NCI-H2227 (cell line): ENCODE results near the gene WEE2.

Source experiments
- DNase-seq: peaks from one replicate; lab custom pipeline; 2025; ENCODE audit not compliant: unreplicated experiment; lab: John Stamatoyannopoulos, UW

WEE2 gene

GRCh38 chr7:141708351-141708750, at the start of gene WEE2:
Gene WEE2 (plus strand): TSS chr7:141708353. CDS start chr7:141708759, 406 bp downstream.
- no peak for DNase-seq

GRCh38 chr7:141659501-141659900, 48.7 kb upstream of the WEE2 start:
- DNase-seq = no peak

GRCh38 chr7:141660259-141660658, 47.9 kb upstream of the WEE2 start:
- no peak for DNase-seq

GRCh38 chr7:141663081-141663849, 44.9 kb upstream of the WEE2 start:
- no peak for DNase-seq

GRCh38 chr7:141664450-141664849, 43.7 kb upstream of the WEE2 start:
- no peak for DNase-seq

GRCh38 chr7:141665208-141666035, 42.7 kb upstream of the WEE2 start:
- DNase-seq = no peak

- no peak for DNase-seq
These were observed 42.1 kb upstream of the WEE2 start for GRCh38 chr7:141666071-141666470.

GRCh38 chr7:141668853-141669252, 39.3 kb upstream of the WEE2 start:
- DNase-seq = no peak

- no peak for DNase-seq
These were observed 36.3 kb upstream of the WEE2 start for GRCh38 chr7:141671705-141672496.

GRCh38 chr7:141673346-141673745, 34.8 kb upstream of the WEE2 start:
- no peak for DNase-seq

- no peak for DNase-seq
These were observed 33.9 kb upstream of the WEE2 start for GRCh38 chr7:141674171-141674671.

GRCh38 chr7:141674702-141675101, 33.5 kb upstream of the WEE2 start:
- no peak for DNase-seq

- DNase-seq = no peak
These were observed 32.5 kb upstream of the WEE2 start for GRCh38 chr7:141675436-141676215.

GRCh38 chr7:141676618-141677017, 31.5 kb upstream of the WEE2 start:
- no peak for DNase-seq

- DNase-seq = no peak
These were observed 29.1 kb upstream of the WEE2 start for GRCh38 chr7:141679014-141679413.

- DNase-seq = no peak
These were observed 22.7 kb upstream of the WEE2 start for GRCh38 chr7:141685285-141686023.

- DNase-seq = no peak
These were observed 22.1 kb upstream of the WEE2 start for GRCh38 chr7:141686074-141686473.

- no peak for DNase-seq
These were observed 21.5 kb upstream of the WEE2 start for GRCh38 chr7:141686670-141687069.

GRCh38 chr7:141688043-141688442, 20.1 kb upstream of the WEE2 start:
- no peak for DNase-seq
